IPS-15b (cell line): ENCODE data around the gene TMC3.

Experiments used
- H3K27me3 ChIP-seq: one replicate; pipeline ENCODE4 v1.6.1; 2013; ENCODE audit warnings: low read length; ENCODE audit not compliant: control insufficient read depth, insufficient read depth
- H3K36me3 ChIP-seq: one replicate; pipeline ENCODE4 v1.6.1; 2013; ENCODE audit warnings: low read length; ENCODE audit not compliant: control insufficient read depth, insufficient read depth
- H3K4me1 ChIP-seq: one replicate; pipeline ENCODE4 v1.6.1; 2013; ENCODE audit warnings: mild to moderate bottlenecking, low read length; ENCODE audit not compliant: control insufficient read depth, insufficient read depth
- H3K4me3 ChIP-seq: one replicate; pipeline ENCODE4 v1.5.1; 2013; ENCODE audit warnings: low read depth, low read length
- H3K9ac ChIP-seq: one replicate; pipeline ENCODE4 v1.6.1; 2013; ENCODE audit warnings: low read depth, mild to moderate bottlenecking, low read length
- H3K9me3 ChIP-seq: one replicate; pipeline ENCODE4 v1.6.1; 2013; ENCODE audit warnings: mild to moderate bottlenecking, low read length; ENCODE audit not compliant: control insufficient read depth, insufficient read depth

The TMC3 gene

DNA sequence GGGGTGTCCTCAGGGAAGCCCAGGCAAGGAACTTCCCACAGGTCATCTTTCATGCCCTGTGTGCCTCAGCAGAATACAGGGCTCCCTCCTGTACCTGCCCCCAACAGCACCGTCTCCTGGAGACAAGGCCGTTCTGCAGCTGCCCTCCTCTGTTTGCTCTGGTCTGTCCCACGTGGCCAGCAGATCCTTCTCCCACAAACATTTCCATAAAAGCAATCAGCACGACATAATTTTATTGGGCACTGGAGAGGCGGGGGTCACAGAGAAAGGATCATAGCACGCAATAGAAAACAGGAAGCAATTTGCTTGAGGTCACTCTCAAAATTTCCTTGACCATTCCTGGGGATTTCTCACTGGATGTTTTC lies 79.5 kb downstream of the TMC3 start:
- no peaks in the 10 kb centered on the region for H3K27me3 ChIP-seq
- H3K4me1 ChIP-seq: no peaks in the 10 kb centered on the region
- no peak overlapping the region for H3K4me3 ChIP-seq
- no peaks in the 10 kb centered on the region for H3K36me3 ChIP-seq
- H3K9me3 ChIP-seq: no peaks in the 10 kb centered on the region
- H3K9ac ChIP-seq: no peak overlapping the region

DNA sequence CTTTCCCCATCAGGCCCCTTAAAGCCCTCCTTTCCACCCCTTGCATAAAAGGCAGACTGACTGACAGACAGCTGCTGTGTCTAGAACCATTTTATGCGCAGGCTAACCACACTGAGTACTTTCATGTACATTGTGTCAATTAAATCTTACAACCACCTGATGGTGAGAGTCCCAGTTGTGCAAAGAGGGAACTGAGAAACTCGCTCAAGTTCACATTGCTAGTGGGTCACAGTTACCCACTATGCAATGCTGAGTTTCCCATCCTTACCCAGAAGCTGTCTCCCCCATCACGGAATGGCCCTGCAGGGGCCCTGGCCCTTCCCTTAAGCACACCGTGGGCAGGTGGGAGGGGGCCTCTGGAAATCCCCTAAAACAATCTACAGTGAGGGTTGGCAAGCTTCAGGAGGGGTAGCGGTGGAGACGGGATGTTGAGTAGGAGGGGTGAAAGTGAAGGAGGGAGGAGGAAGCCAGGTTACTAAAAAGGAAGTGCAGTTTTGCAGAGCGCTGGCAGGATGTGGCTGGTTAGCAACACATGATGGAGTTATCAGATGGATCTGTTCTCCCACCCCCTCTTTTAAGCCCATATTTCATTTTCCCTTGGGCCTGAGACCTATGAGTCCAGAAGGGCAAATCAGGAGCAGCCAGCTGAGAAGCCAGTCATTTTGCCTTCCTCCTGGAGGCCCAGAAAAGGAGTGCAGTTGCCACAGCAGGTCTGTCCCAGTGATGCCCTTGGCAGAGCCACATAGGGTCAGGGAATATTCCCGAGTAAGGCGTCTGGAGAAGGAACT lies 80.1 kb downstream of the TMC3 start:
- no peaks in the 10 kb centered on the region for H3K36me3 ChIP-seq
- H3K27me3 ChIP-seq: no peaks in the 10 kb centered on the region
- no peak overlapping the region for H3K9ac ChIP-seq
- no peak overlapping the region for H3K4me3 ChIP-seq
- H3K4me1 ChIP-seq: no peaks in the 10 kb centered on the region
- H3K9me3 ChIP-seq: no peaks in the 10 kb centered on the region

DNA sequence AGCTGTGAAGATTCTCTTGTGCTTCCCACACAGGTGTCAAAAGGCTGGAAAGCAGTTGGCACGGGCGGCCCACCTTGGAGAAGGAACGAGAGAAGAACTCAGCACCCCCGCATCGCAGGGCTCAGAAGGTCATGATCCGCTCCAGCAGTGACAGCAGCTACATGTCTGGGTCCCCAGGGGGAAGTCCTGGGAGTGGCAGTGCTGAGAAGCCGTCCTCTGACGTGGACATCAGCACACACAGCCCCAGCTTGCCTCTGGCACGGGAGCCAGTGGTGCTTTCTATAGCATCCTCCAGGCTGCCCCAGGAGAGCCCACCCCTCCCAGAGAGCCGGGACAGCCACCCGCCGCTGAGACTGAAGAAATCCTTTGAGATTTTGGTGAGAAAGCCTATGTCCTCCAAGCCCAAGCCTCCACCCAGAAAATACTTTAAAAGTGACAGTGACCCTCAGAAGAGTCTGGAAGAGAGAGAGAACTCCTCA lies 81.5 kb downstream of the TMC3 start:
- Histone ChIP-seq H3K9ac (no peak overlapping the region), H3K4me3 (no peak overlapping the region), H3K4me1 (no peaks in the 10 kb centered on the region), H3K9me3 (no peaks in the 10 kb centered on the region), H3K27me3 (no peaks in the 10 kb centered on the region), H3K36me3 (no peaks in the 10 kb centered on the region)

DNA sequence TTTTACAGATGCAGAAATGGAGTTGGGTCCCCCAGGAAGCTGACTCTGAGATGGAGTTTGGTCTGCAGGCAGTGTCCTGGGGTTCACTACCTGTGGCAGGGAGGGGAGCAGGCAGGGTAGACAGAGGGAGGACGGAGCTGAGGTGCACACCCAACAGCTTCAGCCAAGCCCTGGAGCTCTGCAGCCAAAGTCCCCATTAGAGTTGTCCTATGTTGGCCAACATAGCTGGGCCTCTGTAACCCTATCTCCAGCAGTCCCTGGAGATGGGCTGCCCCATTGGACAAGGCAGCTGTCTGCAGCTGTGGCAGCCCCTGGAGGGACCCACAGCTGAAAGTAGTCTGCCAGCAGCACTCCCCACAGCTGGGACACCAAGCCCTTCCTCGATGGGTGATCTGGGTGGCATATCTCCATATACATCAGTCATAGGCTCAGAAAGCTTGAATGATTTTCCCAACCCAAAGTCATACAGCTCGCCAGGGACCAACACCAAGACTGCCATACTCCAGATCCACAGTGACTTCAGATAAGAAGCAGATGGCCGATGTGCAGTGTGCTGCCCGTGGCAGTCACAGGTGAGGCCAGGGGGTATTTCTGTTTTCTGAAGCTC lies 82.0 kb downstream of the TMC3 start:
- no peaks in the 10 kb centered on the region for H3K4me1 ChIP-seq
- H3K27me3 ChIP-seq: no peaks in the 10 kb centered on the region
- no peaks in the 10 kb centered on the region for H3K9me3 ChIP-seq
- H3K4me3 ChIP-seq: no peak overlapping the region
- no peaks in the 10 kb centered on the region for H3K36me3 ChIP-seq
- H3K9ac ChIP-seq: no peak overlapping the region

DNA sequence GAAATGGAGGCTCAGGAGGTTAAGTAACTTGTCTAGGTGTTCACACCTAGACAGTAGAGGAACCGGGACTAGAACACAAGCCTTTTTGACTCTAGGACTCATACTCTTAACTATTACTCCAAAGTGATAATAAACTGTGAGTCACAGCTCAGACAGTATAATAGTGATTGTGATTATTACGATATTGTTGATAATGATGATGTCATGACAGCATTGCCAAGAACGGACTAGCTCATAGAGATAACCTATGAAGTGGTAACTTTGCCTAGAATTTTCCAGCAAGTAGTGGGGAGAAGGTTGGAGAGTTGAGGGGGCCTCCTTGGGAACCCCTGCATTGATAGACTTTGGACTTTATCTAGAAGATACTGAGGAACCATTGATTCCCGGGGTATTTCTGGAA lies 84.1 kb downstream of the TMC3 start:
- Histone ChIP-seq H3K4me3 (no peak overlapping the region), H3K9ac (no peak overlapping the region), H3K36me3 (no peaks in the 10 kb centered on the region), H3K9me3 (no peaks in the 10 kb centered on the region), H3K27me3 (no peaks in the 10 kb centered on the region), H3K4me1 (no peaks in the 10 kb centered on the region)

DNA sequence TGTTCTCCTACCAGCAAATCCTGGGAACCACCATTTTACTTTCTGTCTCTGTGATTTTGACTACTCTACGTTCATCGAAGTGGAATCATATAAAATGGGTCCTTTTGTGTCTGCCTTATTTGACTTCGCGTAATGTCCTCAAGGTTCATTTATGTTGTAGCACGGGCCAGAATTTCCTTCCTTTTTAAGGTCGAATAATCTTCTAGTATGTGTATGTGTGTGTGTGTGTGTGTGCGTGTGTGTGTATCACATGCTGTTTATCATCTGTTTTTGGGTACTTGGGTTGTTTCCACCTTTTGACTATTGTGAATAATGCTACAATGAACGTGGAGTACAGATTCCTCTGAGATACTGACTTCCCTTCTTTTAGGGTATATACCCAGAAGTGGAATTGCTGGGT lies 85.4 kb downstream of the TMC3 start:
- Histone ChIP-seq H3K4me1 (no peaks in the 10 kb centered on the region), H3K36me3 (no peaks in the 10 kb centered on the region), H3K9ac (no peak overlapping the region), H3K27me3 (no peaks in the 10 kb centered on the region), H3K4me3 (no peak overlapping the region), H3K9me3 (no peaks in the 10 kb centered on the region)

DNA sequence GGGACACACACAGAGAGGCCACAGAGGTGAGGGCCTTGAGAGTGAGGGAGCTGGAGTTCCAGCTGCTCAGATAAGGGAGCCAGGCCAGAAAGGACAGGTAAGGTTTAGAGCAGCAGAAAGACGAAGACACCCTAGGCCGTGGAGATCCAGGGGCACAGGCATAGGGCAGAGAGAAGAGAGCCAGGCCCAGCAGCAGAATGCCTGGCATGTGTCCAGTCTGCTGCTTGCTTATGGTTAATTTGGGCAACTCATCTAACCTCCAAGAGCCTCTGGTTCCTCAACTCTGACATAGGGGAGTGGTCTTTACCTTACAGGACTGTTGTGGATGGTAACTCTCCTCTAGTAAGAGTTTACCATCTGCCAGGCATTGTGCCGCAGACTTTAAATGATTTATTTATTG lies 86.0 kb downstream of the TMC3 start:
- Histone ChIP-seq H3K9ac (no peak overlapping the region), H3K9me3 (no peaks in the 10 kb centered on the region), H3K4me1 (no peaks in the 10 kb centered on the region), H3K4me3 (no peak overlapping the region), H3K36me3 (no peaks in the 10 kb centered on the region), H3K27me3 (no peaks in the 10 kb centered on the region)

DNA sequence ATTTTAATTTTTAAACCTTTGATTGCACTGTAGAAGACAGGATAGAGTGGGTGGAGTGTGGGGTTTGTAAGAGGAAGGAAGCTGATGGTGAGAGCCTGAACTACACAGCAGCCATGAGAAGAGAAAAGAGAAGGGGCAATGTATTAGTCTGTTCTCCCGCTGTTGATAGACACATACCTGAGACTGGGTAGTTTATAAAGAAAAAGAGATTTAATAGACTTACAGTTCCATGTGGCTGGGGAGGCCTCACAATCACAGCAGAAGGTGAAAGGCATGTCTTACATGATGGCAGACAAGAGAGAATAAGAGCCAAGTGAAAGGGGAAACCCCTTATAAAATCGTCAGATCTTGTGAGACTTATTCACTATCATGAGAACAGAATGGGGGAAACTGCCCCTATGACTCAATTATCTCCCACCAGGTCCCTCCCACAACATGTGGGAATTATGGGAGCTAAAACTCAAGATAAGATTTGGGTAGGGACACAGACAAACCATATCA lies 87.3 kb downstream of the TMC3 start:
- H3K36me3 ChIP-seq: no peaks in the 10 kb centered on the region
- H3K9me3 ChIP-seq: no peaks in the 10 kb centered on the region
- H3K4me1 ChIP-seq: no peaks in the 10 kb centered on the region
- no peaks in the 10 kb centered on the region for H3K27me3 ChIP-seq
- no peak overlapping the region for H3K4me3 ChIP-seq
- no peak overlapping the region for H3K9ac ChIP-seq

DNA sequence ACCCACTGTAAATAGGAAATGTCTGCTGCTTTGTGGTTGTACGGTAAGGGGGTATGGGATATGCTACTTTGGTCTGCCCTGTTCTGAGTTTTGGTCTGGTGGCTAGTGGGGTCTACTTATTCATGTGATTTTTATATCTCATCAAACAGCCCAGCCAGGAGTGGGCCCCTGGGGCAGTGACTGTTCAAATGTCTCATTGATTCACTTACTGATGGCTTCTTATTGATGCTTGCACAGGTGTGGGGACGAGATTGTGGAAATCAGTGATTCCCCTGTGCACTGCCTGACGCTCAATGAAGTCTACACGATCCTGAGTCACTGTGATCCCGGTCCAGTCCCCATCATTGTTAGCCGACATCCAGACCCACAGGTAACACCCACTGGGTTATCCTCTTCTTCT lies 88.6 kb downstream of the TMC3 start:
- no peaks in the 10 kb centered on the region for H3K9me3 ChIP-seq

DNA sequence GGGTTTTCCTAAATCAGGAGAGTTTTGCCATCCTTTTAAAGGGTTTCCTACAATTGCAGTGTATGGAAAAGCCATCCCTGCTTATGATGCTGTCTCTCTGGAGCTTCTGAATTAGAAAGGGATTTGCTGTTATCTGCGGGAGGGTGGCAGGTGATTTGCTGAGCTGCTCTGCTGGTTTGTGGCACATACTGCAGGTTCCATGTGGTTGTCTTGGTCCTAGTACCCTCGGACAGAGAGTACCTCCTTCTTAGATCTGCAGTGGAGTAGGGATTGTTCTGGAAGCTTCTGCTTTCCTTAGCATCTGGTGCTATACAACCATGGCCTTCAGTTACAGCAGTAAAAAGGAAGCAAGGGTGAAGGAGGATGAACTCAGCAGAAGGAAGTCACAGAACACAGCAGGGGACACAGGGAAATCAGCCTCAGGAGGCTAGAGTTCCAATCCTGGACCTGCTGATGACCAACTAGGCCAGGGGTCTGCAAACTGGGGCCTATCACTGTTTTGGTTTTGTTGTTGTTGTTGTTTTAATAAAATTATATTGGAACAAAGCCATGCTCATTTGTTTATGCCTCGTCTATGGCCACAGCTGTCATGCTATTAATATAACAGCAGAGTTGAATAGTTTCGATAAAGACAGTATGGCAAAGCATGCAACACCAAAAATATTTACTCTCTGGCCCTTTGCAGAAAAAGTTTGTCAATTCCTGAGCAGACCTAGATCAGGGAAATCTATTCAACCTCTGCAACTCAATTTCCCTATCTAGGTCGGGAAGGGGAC lies 89.6 kb downstream of the TMC3 start:
- Histone ChIP-seq H3K4me1 (no peaks in the 10 kb centered on the region), H3K4me3 (no peak overlapping the region)

More for the DNA sequence above, 88.6 kb downstream of the TMC3 start:
- Histone ChIP-seq H3K4me3 (no peak overlapping the region), H3K9ac (no peak overlapping the region), H3K36me3 (no peaks in the 10 kb centered on the region), H3K27me3 (no peaks in the 10 kb centered on the region), H3K4me1 (no peaks in the 10 kb centered on the region)

DNA sequence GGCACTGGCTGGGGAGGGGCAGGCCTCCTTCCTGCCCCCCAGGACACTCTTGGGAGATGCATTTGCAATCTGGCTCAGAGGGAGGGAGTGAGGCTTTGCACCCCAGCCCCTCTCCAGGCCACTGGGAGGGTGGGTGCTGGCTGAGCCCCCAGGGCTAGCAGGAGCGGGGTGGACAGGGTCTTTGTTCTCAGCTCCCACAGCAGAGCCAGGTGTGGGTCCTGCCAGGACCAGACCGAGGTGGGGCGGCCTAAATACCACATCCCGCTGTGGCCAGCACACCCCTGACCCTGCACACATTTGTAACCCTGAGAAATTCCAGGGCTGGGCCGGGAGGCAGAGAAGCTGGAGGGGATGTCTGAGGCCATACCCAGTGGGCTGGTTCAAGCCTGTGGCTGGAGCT lies 91.1 kb downstream of the TMC3 start:
- Histone ChIP-seq H3K27me3 (no peaks in the 10 kb centered on the region), H3K9me3 (no peaks in the 10 kb centered on the region), H3K4me3 (no peak overlapping the region), H3K36me3 (no peaks in the 10 kb centered on the region), H3K4me1 (no peaks in the 10 kb centered on the region), H3K9ac (no peak overlapping the region)

More for the DNA sequence above, 89.6 kb downstream of the TMC3 start:
- Histone ChIP-seq H3K27me3 (no peaks in the 10 kb centered on the region), H3K36me3 (no peaks in the 10 kb centered on the region), H3K9me3 (no peaks in the 10 kb centered on the region), H3K9ac (no peak overlapping the region)

DNA sequence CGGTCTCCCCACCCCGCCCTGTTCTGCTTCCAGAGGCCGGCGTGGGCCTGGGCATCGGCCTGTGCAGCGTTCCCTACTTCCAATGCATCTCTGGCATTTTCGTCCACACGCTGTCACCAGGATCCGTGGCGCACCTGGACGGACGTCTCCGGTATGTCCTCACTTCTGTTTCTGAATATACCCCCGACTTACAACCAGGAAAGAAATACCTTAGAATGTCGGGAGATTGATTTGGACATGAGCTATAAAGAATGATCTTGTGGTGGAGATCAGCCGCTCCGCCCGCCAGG lies 91.5 kb downstream of the TMC3 start:
- H3K9me3 ChIP-seq: no peaks in the 10 kb centered on the region
- no peak overlapping the region for H3K4me3 ChIP-seq
- H3K27me3 ChIP-seq: no peaks in the 10 kb centered on the region
- H3K9ac ChIP-seq: no peak overlapping the region
- H3K36me3 ChIP-seq: no peaks in the 10 kb centered on the region
- no peaks in the 10 kb centered on the region for H3K4me1 ChIP-seq
